GM12878 (cell line): Measurements from ENCODE around the gene FOXP1. TPM values are rescaled to one million over a fixed set of nuclear protein-coding genes. Genes with fewer than 3 reads are reported as not detected.

Source experiments
- ATAC-seq: fragments of 200-7000 bp; cut with Tn5 transposase; 3 replicates; pipeline ENCODE4 v1.9.1; 2020; ENCODE audit warnings: mild to moderate bottlenecking, moderate library complexity
- BruUV-seq: library from RNA; stranded (reverse); fragments of 400-500 nt; replicated peaks from 2 replicates; lab custom pipeline; 2021; lab: Mats Ljungman, UMichigan
- CTCF ChIA-PET: fragments of 300-600 bp; sonication (Branson Sonifier 250); formaldehyde crosslinking; extraction: SDS; loops from one replicate; lab custom pipeline; 2021; ENCODE audit warnings: inconsistent platforms; lab: Yijun Ruan, JAX
- POLR2A ChIA-PET: fragments of 350-600 bp; formaldehyde crosslinking; extraction: SDS; loops from one replicate; lab custom pipeline; 2021; ENCODE audit warnings: inconsistent platforms; lab: Charles Lee
- RAD21 ChIA-PET: fragments of 300-600 bp; sonication (Branson Sonifier 250); formaldehyde crosslinking; loops from one replicate; lab custom pipeline; 2023; ENCODE audit warnings: antibody characterized with exemption; ENCODE audit not compliant: unreplicated experiment; lab: Charles Lee
- SMC1A ChIA-PET: fragments of 300-600 bp; sonication (Branson Sonifier 250); formaldehyde crosslinking; loops from one replicate; lab custom pipeline; 2023; ENCODE audit not compliant: unreplicated experiment, uncharacterized antibody; lab: Charles Lee
- DNase-seq: peaks from one replicate; pipeline ENCODE4 v3.0.0-alpha.2; 2011; ENCODE audit warnings: low read depth, low spot score
- FAIRE-seq: peaks from 3 replicates; lab custom pipeline; 2011; peaks lifted over from hg19 to GRCh38; lab: Jason Lieb, UNC
- H2AFZ ChIP-seq: 2 replicates; pipeline ENCODE4 v1.6.0; 2011; ENCODE audit warnings: low read depth, low read length, control low read depth; ENCODE audit not compliant: control insufficient read depth
- H3K27ac ChIP-seq: 2 replicates; pipeline ENCODE4 v1.5.1; 2011; ENCODE audit warnings: control low read depth; ENCODE audit not compliant: control insufficient read depth, insufficient read depth
- H3K27me3 ChIP-seq, 2 experiments: replicated peaks in 1 of 2; 2 replicates each; pipeline versions ENCODE4 v1.6.0 to v1.6.1; 2011; ENCODE audit warnings: low read length in 1 of 2; ENCODE audit not compliant: control insufficient read depth in 2 of 2, insufficient read depth in 2 of 2
- H3K36me3 ChIP-seq, 2 experiments: 2 replicates each; pipeline ENCODE4 v1.5.1; 2011; ENCODE audit warnings: low read length in 1 of 2; ENCODE audit not compliant: control insufficient read depth in 2 of 2, insufficient read depth in 2 of 2
- H3K4me1 ChIP-seq: 2 replicates; pipeline ENCODE4 v1.6.1; 2011; ENCODE audit warnings: mild to moderate bottlenecking, low read length, moderate library complexity, mixed read lengths; ENCODE audit not compliant: control insufficient read depth, insufficient read depth
- H3K4me2 ChIP-seq: 2 replicates; pipeline ENCODE4 v1.6.0; 2011; ENCODE audit warnings: control low read depth; ENCODE audit not compliant: control insufficient read depth, insufficient read depth
- H3K4me3 ChIP-seq: fragments of 200-600 bp; sonication (generic); 2 replicates; pipeline ENCODE4 v1.5.1; 2016
- H3K79me2 ChIP-seq: 2 replicates; pipeline ENCODE4 v1.6.0; 2011; ENCODE audit warnings: low read length; ENCODE audit not compliant: control insufficient read depth, insufficient read depth
- H3K9ac ChIP-seq: 2 replicates; pipeline ENCODE4 v1.8.0; 2011; ENCODE audit warnings: low read length, control low read depth, mixed read lengths; ENCODE audit not compliant: control insufficient read depth, insufficient read depth
- H3K9me3 ChIP-seq: replicated peaks from 3 replicates; pipeline ENCODE4 v1.5.1; 2011; ENCODE audit warnings: mild to moderate bottlenecking, low read length; ENCODE audit not compliant: control insufficient read depth, insufficient read depth
- H4K20me1 ChIP-seq: 2 replicates; pipeline ENCODE4 v1.6.0; 2011; ENCODE audit not compliant: control insufficient read depth, insufficient read depth
- CBFB ChIP-seq: IDR thresholded peaks from 2 replicates; pipeline ENCODE4 v1.6.1; 2016; ENCODE audit warnings: antibody characterized with exemption, low read depth
- MAX ChIP-seq: IDR thresholded peaks from 2 replicates; pipeline ENCODE4 v1.6.1; 2012; ENCODE audit warnings: low read depth, low read length, improper control_type of control experiment
- MXI1 ChIP-seq: fragments of 150-350 bp; IDR thresholded peaks from 2 replicates; pipeline ENCODE4 v1.6.1; 2011; ENCODE audit warnings: low read depth, mild to moderate bottlenecking, inconsistent platforms, low read length, improper control_type of control experiment
- POLR2AphosphoS2 ChIP-seq: IDR thresholded peaks from 2 replicates; pipeline ENCODE4 v1.6.1; 2011; ENCODE audit warnings: low read depth, mild to moderate bottlenecking, low read length, improper control_type of control experiment, moderate library complexity
- POLR2AphosphoS5 ChIP-seq: IDR thresholded peaks from 2 replicates; pipeline ENCODE4 v1.6.1; 2011; ENCODE audit warnings: mild to moderate bottlenecking, low read length, inconsistent platforms
- TARDBP ChIP-seq: IDR thresholded peaks from 2 replicates; pipeline ENCODE4 v1.6.1; 2016; ENCODE audit warnings: borderline replicate concordance
- YBX1 ChIP-seq: fragments of 450-650 bp; IDR thresholded peaks from 2 replicates; pipeline ENCODE4 v1.6.1; 2016; ENCODE audit warnings: antibody characterized with exemption
- WGBS: methylation state at CpG from one replicate; pipeline ENCODE4 v1.1.6; 2016; ENCODE audit warnings: low lambda C conversion rate; ENCODE audit not compliant: insufficient replicate concordance, insufficient coverage; ENCODE audit errors: missing lambda C conversion rate; 5-methylcytosine and 5-hydroxymethylcytosine counted together
- in situ Hi-C: fragments of 300-500 bp; cut with MboI; formaldehyde crosslinking; loops from 9 replicates; pipeline ENCODE4 v1.14.3; 2018; ENCODE audit warnings: mixed read lengths
- intact Hi-C: fragments of 100-400 bp; cut with micrococcal nuclease; formaldehyde crosslinking; loops from one replicate; pipeline ENCODE4 v1.14.2; 2022; ENCODE audit not compliant: unreplicated experiment
- polyA plus RNA-seq, 11 experiments: library from polyadenylated mRNA; depleted of rRNA in 4 of 11; unstranded in 6 of 11; stranded (reverse) in 5 of 11; fragments of >200 nt; fragmentation: Nextera tagmentation in 4 of 11; fragmentation: Illumina TruSeq in 1 of 11; extraction: Ambion mirVana in 4 of 11; extraction: Trizol in 1 of 11; gene quantifications; 1 replicate in 1 of 11; 2 replicates in 10 of 11; pipeline versions ENCODE4 v1.2.1 to v1.2.3, GENCODE V29; 2011 to 2016; ENCODE audit warnings: inconsistent platforms in 2 of 11, missing spikeins in 2 of 11, low read depth in 1 of 11
- total RNA-seq, 4 experiments: library from RNA; depleted of rRNA in 3 of 4; stranded (reverse); fragments of >200 nt in 3 of 4; fragmentation: Illumina TruSeq in 1 of 4; extraction: Trizol in 1 of 4; gene quantifications; 2 replicates each; pipeline versions ENCODE4 v1.2.1 to v1.2.3, GENCODE V29; 2013 to 2021
- TF ChIP-seq, protein P1 (sequence below): IDR thresholded peaks from 2 replicates; pipeline ENCODE4 v1.6.1; 2012; ENCODE audit warnings: low read length, inconsistent platforms

Gene FOXP1
- total and polyA plus RNA-seq, 10 of the 15 experiments (the other 5 are each of a cell fraction or from before 2014, with no cell fraction given) = 0.05 to 1.6 (median 0.20) TPM; not detected in 1

GRCh38 chr3:71243229-71243628 lies 340.3 kb downstream of the FOXP1 start:
- RAD21 ChIA-PET = no interaction called here

More at GRCh38 chr3:71243229-71243628, 340.3 kb downstream of the FOXP1 start:
- Histone ChIP-seq H3K4me2 (no peak overlapping the region), H2AFZ (no peak overlapping the region), H3K4me1 (no peaks in the 10 kb centered on the region), H3K27ac (no peak overlapping the region), H4K20me1 (no peaks in the 10 kb centered on the region), H3K27me3 (no peaks in the 10 kb centered on the region), H3K9me3 (no peaks in the 10 kb centered on the region), H3K9ac (no peak overlapping the region), H3K4me3 (no peak overlapping the region), H3K36me3 (no peaks in the 10 kb centered on the region), H3K79me2 (no peaks in the 10 kb centered on the region)
- no TSS peak for BruUV-seq
- DNase-seq (no peak), ATAC-seq (no peak), FAIRE-seq (no peak)
- CTCF ChIA-PET = interaction anchor here (0.6 to 1.3 kb wide), 3 partner anchors 8 to 27 kb away, joined by 3 to 4 read pairs (median 3); no protein-coding TSS in a partner anchor
- POLR2A ChIA-PET = interaction anchor here (0.5 kb wide), 1 partner anchor 185 kb away, joined by 3 read pairs; no protein-coding TSS in a partner anchor
- in situ Hi-C loops = no loop called here
- intact Hi-C loops = no loop called here
- WGBS = 44% methylated on average over 8 of the region's 8 CpGs
- SMC1A ChIA-PET = interaction anchor here (0.5 to 1.9 kb wide), 4 partner anchors 8 to 154 kb away, joined by 3 to 6 read pairs (median 4); no protein-coding TSS in a partner anchor
- TF ChIP-seq POLR2AphosphoS5 = no peak
- TF ChIP-seq, protein P1, sequence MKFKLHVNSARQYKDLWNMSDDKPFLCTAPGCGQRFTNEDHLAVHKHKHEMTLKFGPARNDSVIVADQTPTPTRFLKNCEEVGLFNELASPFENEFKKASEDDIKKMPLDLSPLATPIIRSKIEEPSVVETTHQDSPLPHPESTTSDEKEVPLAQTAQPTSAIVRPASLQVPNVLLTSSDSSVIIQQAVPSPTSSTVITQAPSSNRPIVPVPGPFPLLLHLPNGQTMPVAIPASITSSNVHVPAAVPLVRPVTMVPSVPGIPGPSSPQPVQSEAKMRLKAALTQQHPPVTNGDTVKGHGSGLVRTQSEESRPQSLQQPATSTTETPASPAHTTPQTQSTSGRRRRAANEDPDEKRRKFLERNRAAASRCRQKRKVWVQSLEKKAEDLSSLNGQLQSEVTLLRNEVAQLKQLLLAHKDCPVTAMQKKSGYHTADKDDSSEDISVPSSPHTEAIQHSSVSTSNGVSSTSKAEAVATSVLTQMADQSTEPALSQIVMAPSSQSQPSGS = no peak
- no peak for TF ChIP-seq YBX1
- TF ChIP-seq TARDBP = no peak
- TF ChIP-seq MXI1 = no peak
- TF ChIP-seq CBFB = no peak
- TF ChIP-seq MAX = no peak
- TF ChIP-seq POLR2AphosphoS2 = no peak
